T-cell (primary cell): ENCODE data around the gene VSTM2B. TPM values are rescaled to one million over a fixed set of nuclear protein-coding genes. Genes with fewer than 3 reads are reported as not detected.

Experiments
- ATAC-seq, 4 experiments: fragments of 200-7000 bp in 3 of 4; fragments of 150-1000 bp in 1 of 4; cut with Tn5 transposase; replicated peaks in 1 of 4; 1 replicate in 3 of 4; 2 replicates in 1 of 4; pipeline ENCODE4 v1.10.0; 2021; ENCODE audit warnings: moderate library complexity in 3 of 4, mild to moderate bottlenecking in 2 of 4, moderate number of reproducible peaks in 1 of 4
- CTCF ChIA-PET, 2 donors: fragments of 300-600 bp; sonication (Branson Sonifier 250); formaldehyde crosslinking; loops; one replicate each; lab custom pipeline; 2022; ENCODE audit warnings: antibody characterized with exemption in 2 of 2; lab: Charles Lee
- POLR2A ChIA-PET, 2 donors: fragments of 300-600 bp; sonication (Branson Sonifier 250); formaldehyde crosslinking; loops; one replicate each; lab custom pipeline; 2022; ENCODE audit warnings: antibody characterized with exemption in 2 of 2; lab: Charles Lee
- DNase-seq, 35 experiments: peaks; one replicate each; pipeline versions ENCODE4 v3.0.0 to v3.0.0-alpha.2; 2013 to 2023
- H3K27ac ChIP-seq: one replicate; pipeline ENCODE4 v1.5.1; 2013; ENCODE audit warnings: low read length
- H3K27me3 ChIP-seq, 2 experiments: replicated peaks in 1 of 2; 1 replicate in 1 of 2; 2 replicates in 1 of 2; pipeline versions ENCODE4 v1.6.1 to v1.7.0; 2013; ENCODE audit warnings: low read length in 1 of 2, mixed read lengths in 1 of 2; ENCODE audit not compliant: control insufficient read depth in 2 of 2, insufficient read depth in 2 of 2; ENCODE audit errors: extremely low read depth in 1 of 2
- H3K36me3 ChIP-seq, 2 donors: 1 replicate in 1 of 2; 2 replicates in 1 of 2; pipeline versions ENCODE4 v1.6.1 to v1.7.0; 2013; ENCODE audit warnings: low read length in 1 of 2; ENCODE audit not compliant: control insufficient read depth in 2 of 2, insufficient read depth in 1 of 2; ENCODE audit errors: extremely low read depth in 1 of 2
- H3K4me1 ChIP-seq, 2 experiments: 1 replicate in 1 of 2; 2 replicates in 1 of 2; pipeline versions ENCODE4 v1.6.1 to v1.7.0; 2013; ENCODE audit warnings: low read length in 2 of 2, mixed read lengths in 1 of 2; ENCODE audit not compliant: insufficient read depth in 2 of 2, control insufficient read depth in 1 of 2; ENCODE audit errors: extremely low read depth in 1 of 2
- H3K4me3 ChIP-seq, 2 donors: 1 replicate in 1 of 2; 2 replicates in 1 of 2; pipeline versions ENCODE4 v1.5.1 to v1.7.0; 2013; ENCODE audit warnings: mild to moderate bottlenecking in 2 of 2, low read length in 1 of 2, moderate library complexity in 1 of 2; ENCODE audit not compliant: control insufficient read depth in 1 of 2; ENCODE audit errors: extremely low read depth in 1 of 2
- H3K9me3 ChIP-seq: 2 replicates; pipeline ENCODE4 v1.7.0; 2013
- H3K27ac Mint-ChIP-seq, 2 donors: one replicate each; pipeline ENCODE4 v1.8.0; 2020 to 2021; ENCODE audit warnings: mild to moderate bottlenecking in 2 of 2, mixed read lengths in 2 of 2
- H3K27me3 Mint-ChIP-seq, 2 donors: one replicate each; pipeline ENCODE4 v1.8.0; 2021 to 2022; ENCODE audit warnings: mixed read lengths in 2 of 2
- H3K36me3 Mint-ChIP-seq: one replicate; pipeline ENCODE4 v1.8.0; 2021; ENCODE audit warnings: mixed read lengths
- H3K4me1 Mint-ChIP-seq, 3 donors: one replicate each; pipeline ENCODE4 v1.8.0; 2020 to 2022; ENCODE audit warnings: mixed read lengths in 3 of 3, mild to moderate bottlenecking in 1 of 3
- H3K4me3 Mint-ChIP-seq, 3 donors: one replicate each; pipeline ENCODE4 v1.8.0; 2020 to 2022; ENCODE audit warnings: mild to moderate bottlenecking in 3 of 3, mixed read lengths in 3 of 3, moderate library complexity in 3 of 3
- H3K9me3 Mint-ChIP-seq, 3 donors: one replicate each; pipeline ENCODE4 v1.8.0; 2020 to 2022; ENCODE audit warnings: mixed read lengths in 3 of 3
- WGBS: methylation state at CpG from one replicate; pipeline ENCODE4 v1.1.5; 2013; ENCODE audit warnings: missing lambda C conversion rate; ENCODE audit not compliant: insufficient coverage; 5-methylcytosine and 5-hydroxymethylcytosine counted together
- total RNA-seq, 35 experiments: library from RNA in 6 of 35; stranded (reverse) in 6 of 35; fragments of 120-200 nt in 1 of 35; gene quantifications; one replicate each; pipeline versions ENCODE4 v1.2.1 to v1.2.4 and lab custom pipeline; 2013 to 2026

Gene VSTM2B
- total RNA-seq, 5 donors from 2014 or later (not counting 1 experiment from before 2014, with no cell fraction given): not detected

DNA sequence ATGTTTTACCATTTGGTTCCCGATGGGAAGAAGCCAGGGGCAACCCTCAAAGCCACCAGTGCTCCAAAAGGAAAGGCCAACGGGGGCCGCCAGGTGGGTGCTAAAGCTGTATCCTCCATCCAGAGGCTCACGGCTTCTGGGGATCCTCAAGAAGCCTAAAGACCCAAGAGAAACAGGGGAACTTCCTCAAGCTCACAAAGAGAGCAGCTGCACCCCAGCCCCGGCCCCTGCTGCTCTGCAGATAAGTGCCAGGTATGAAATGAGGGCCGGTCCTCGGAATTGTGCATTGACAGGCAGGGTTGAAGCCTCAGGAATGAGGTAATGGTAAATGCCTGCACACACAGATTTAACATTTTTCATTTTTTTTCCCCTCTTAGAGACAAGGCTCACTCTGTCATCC is 72.2 kb downstream of the VSTM2B start:
- POLR2A ChIA-PET: no interaction called here
- WGBS: 57% methylated on average over 3 of the region's 7 CpGs
- no peak overlapping the region for H3K4me3 ChIP-seq

DNA sequence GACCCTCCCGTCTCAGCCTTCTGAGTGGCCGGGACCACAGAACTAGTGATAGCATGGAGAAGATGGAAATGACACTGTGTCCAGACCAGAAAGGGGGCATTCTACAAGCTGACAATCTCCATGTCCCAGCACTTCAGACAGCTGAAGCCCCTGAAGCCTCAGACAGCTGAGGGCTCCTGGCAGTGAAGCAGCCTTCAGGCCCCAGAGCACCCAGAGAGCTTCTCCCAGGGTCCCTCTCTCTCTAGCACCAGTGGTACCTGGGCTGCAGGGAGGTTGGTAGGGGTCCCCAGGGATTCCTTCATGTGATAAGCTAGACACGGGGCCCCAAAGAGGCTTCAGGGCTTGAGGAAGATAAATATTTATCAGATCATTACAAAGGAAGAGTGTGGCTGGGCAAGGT is 72.7 kb downstream of the VSTM2B start:
- no peak overlapping the region for H3K4me3 Mint-ChIP-seq
- H3K27ac Mint-ChIP-seq: no peak overlapping the region
- Histone ChIP-seq H3K27ac (no peak overlapping the region), H3K4me3 (no peak overlapping the region), H3K36me3 (no peaks in the 10 kb centered on the region), H3K4me1 (no peaks in the 10 kb centered on the region), H3K9me3 (no peaks in the 10 kb centered on the region), H3K27me3 (peaks cover 0 to 31% of the 10 kb centered on the region in 2 experiments)
- POLR2A ChIA-PET: no interaction called here
- no peak for DNase-seq
- ATAC-seq: no peak
- 92% methylated on average over 2 of the region's 3 CpGs for WGBS
- no peaks in the 10 kb centered on the region for H3K36me3 Mint-ChIP-seq
- H3K27me3 Mint-ChIP-seq: peaks cover 17 to 31% of the 10 kb centered on the region in 2 donors
- H3K9me3 Mint-ChIP-seq: no peaks in the 10 kb centered on the region
- CTCF ChIA-PET: no interaction called here
- H3K4me1 Mint-ChIP-seq: no peaks in the 10 kb centered on the region

More for the DNA sequence above, 72.2 kb downstream of the VSTM2B start:
- H3K36me3 Mint-ChIP-seq: no peaks in the 10 kb centered on the region
- Histone ChIP-seq H3K36me3 (no peaks in the 10 kb centered on the region), H3K27me3 (peaks cover 0 to 32% of the 10 kb centered on the region in 2 experiments), H3K4me1 (no peaks in the 10 kb centered on the region), H3K9me3 (no peaks in the 10 kb centered on the region), H3K27ac (no peak overlapping the region)
- DNase-seq (no peak), ATAC-seq (no peak)
- no peaks in the 10 kb centered on the region for H3K4me1 Mint-ChIP-seq
- no peak overlapping the region for H3K27ac Mint-ChIP-seq
- no peak overlapping the region for H3K4me3 Mint-ChIP-seq
- no peaks in the 10 kb centered on the region for H3K9me3 Mint-ChIP-seq
- CTCF ChIA-PET: interaction anchor here in 1 of 2 donors (0.6 kb wide), 1 partner anchor 1064 kb away, joined by 4 read pairs; no protein-coding TSS in a partner anchor
- peaks cover 17 to 33% of the 10 kb centered on the region in 2 donors for H3K27me3 Mint-ChIP-seq

DNA sequence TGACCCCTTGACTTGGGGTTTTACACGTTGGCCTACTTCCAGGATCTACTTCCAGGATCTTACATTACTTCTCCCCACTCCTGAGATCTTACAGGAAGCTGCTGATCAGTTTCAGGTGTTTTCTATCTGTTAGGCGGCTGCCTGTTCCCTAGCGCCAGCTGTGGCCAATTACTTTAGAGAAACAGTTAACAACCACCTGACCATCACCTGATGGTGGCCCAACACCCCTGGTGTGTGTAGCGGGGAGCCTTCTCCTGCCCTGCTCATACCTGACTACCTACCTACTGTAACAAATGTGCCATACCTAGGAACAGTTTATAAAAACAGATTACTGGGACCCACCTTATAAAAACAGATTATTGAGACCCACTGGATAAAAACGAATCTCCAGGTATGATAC is 77.5 kb downstream of the VSTM2B start:
- Mint-ChIP-seq H3K9me3 (no peaks in the 10 kb centered on the region), H3K4me1 (peaks cover 18 to 27% (median 20%) of the 10 kb centered on the region in 3 donors), H3K36me3 (no peaks in the 10 kb centered on the region), H3K27me3 (no peaks in the 10 kb centered on the region), H3K4me3 (no peak overlapping the region), H3K27ac (peak overlapping the region in 1 of 2 donors; percentile 17)
- Histone ChIP-seq H3K27ac (no peak overlapping the region), H3K36me3 (no peaks in the 10 kb centered on the region), H3K4me3 (no peak overlapping the region), H3K4me1 (peaks cover 13 to 18% of the 10 kb centered on the region in 2 experiments), H3K9me3 (no peaks in the 10 kb centered on the region), H3K27me3 (peaks cover 0 to 5% of the 10 kb centered on the region in 2 experiments)
- DNase-seq: no peak
- no peak for ATAC-seq
- ChIA-PET CTCF (interaction anchor here (0.6 to 1.6 kb wide), 5 partner anchors 113 to 280 kb away, joined by 3 to 5 read pairs (median 4); no protein-coding TSS in a partner anchor), POLR2A (no interaction called here)
- 88% methylated on average over 2 of the region's 5 CpGs for WGBS

DNA sequence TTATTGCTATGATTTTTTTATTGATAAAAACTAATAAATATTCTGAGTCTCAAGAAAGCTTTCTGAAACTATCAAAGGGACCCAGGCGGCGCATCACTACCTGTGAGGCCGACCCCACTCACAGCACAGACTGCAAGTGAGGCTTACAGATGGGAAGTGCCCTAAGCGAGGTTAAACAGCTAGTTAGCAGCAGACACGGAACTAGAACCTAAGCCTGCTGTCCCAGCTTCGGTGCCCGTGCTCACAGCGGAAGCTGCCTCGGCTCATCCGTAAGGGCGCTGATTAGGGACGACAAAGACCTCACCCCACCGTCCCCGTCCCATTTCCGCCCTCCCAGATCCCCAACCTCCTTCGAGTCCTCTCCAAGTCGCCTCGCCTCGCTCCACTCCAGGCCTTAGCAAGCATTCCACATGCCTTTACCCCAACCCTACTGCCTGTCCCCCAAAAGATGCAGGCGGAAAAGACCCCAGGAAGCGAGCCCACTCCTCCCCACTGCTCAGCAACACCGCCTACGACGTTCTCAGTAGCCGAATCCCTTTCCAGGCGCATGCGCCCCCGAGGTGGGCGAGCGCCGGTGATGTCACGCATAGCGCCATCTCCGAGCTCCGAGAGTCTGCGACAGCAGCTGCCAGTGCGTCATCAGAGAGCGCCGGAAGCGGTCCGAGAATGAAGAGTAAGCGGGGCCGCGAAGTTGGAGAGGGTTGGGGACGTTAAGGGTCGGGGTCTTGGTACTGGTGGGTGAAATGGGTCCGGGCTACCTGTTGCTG is 80.0 kb downstream of the VSTM2B start, which contains the start of gene POP4:
POP4 (plus strand) TSS at position 631 of the 767 bp plus-strand sequence; CDS start at position 667, 36 bp downstream.
- peak within 1 kb of the TSS; percentile 100 for H3K27ac Mint-ChIP-seq
- peak within 1 kb of the TSS; percentile 89 for H3K27ac ChIP-seq
- H3K4me3 ChIP-seq: peak within 1 kb of the TSS; percentile 63 to 98
- H3K27me3 Mint-ChIP-seq: no peaks in the 10 kb centered on the region
- DNase-seq (peak; percentile 92 to 99 (median 98)), ATAC-seq (peak; percentile 84 to 89 (median 86))
- peaks cover 0 to 16% of the 10 kb centered on the region in 2 donors for H3K36me3 ChIP-seq
- 1% methylated on average over 37 of the region's 47 CpGs for WGBS
- H3K36me3 Mint-ChIP-seq: peaks cover 17% of the 10 kb centered on the region
- H3K4me3 Mint-ChIP-seq: peak within 1 kb of the TSS; percentile 96 to 100 (median 98)
- peaks cover 24 to 38% (median 28%) of the 10 kb centered on the region in 3 donors for H3K4me1 Mint-ChIP-seq
- ChIA-PET CTCF (interaction anchor here (0.6 to 3.0 kb wide), 15 partner anchors 14 to 336 kb away, joined by 3 to 36 read pairs (median 4); partner anchors contain the start of genes C19orf12 (in 1 of the 2), PLEKHF1 (in 1 of the 2) and URI1 (in 1 of the 2)), POLR2A (interaction anchor here (0.5 to 3.3 kb wide), 18 partner anchors 9 to 1813 kb away, joined by 3 to 25 read pairs (median 4); partner anchors contain the start of genes C19orf12 (in 1 of the 2), PLEKHF1 (in 1 of the 2) and URI1 (in 1 of the 2))
- H3K9me3 Mint-ChIP-seq: no peaks in the 10 kb centered on the region
- no peaks in the 10 kb centered on the region for H3K9me3 ChIP-seq
- no peaks in the 10 kb centered on the region for H3K27me3 ChIP-seq
- peaks cover 13 to 34% of the 10 kb centered on the region in 2 experiments for H3K4me1 ChIP-seq

DNA sequence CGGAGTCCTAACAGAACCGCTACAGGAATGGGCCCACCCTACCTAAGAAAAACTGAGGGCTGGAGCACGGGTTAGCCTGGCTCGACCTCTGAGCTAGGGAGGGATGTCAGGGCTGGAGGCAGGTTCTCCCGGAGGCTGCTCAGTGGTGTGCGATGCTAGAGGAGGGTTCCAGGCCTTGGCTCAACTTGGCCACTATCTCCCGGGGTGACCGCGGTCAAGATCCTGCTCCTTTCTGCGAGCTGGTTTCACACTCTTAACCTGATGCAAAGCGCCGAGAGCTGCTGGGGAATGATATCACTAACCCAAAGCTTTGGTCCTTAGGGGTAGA is 80.6 kb downstream of the VSTM2B start:
- DNase-seq (no peak), ATAC-seq (peak; percentile 28 to 37 (median 34))
- H3K36me3 Mint-ChIP-seq: peaks cover 17% of the 10 kb centered on the region
- H3K9me3 Mint-ChIP-seq: no peaks in the 10 kb centered on the region
- Histone ChIP-seq H3K4me1 (peaks cover 13 to 39% of the 10 kb centered on the region in 2 experiments), H3K27me3 (no peaks in the 10 kb centered on the region), H3K36me3 (peaks cover 3 to 22% of the 10 kb centered on the region in 2 donors), H3K4me3 (peak overlapping the region; percentile 63 to 98), H3K27ac (peak overlapping the region; percentile 89), H3K9me3 (no peaks in the 10 kb centered on the region)
- peak overlapping the region; percentile 100 for H3K27ac Mint-ChIP-seq
- POLR2A ChIA-PET: interaction anchor here (0.5 to 3.3 kb wide), 17 partner anchors 9 to 1813 kb away, joined by 3 to 25 read pairs (median 5); partner anchors contain the start of genes C19orf12 (in 1 of the 2), PLEKHF1 (in 1 of the 2) and URI1 (in 1 of the 2)
- 3% methylated on average over 8 of the region's 12 CpGs for WGBS
- CTCF ChIA-PET: interaction anchor here (0.6 to 3.0 kb wide), 15 partner anchors 14 to 110 kb away, joined by 3 to 36 read pairs (median 4); partner anchors contain the start of genes C19orf12 (in 1 of the 2) and PLEKHF1 (in 1 of the 2)
- H3K4me1 Mint-ChIP-seq: peaks cover 25 to 41% (median 33%) of the 10 kb centered on the region in 3 donors
- H3K4me3 Mint-ChIP-seq: peak overlapping the region; percentile 96 to 100 (median 98)
- no peaks in the 10 kb centered on the region for H3K27me3 Mint-ChIP-seq

DNA sequence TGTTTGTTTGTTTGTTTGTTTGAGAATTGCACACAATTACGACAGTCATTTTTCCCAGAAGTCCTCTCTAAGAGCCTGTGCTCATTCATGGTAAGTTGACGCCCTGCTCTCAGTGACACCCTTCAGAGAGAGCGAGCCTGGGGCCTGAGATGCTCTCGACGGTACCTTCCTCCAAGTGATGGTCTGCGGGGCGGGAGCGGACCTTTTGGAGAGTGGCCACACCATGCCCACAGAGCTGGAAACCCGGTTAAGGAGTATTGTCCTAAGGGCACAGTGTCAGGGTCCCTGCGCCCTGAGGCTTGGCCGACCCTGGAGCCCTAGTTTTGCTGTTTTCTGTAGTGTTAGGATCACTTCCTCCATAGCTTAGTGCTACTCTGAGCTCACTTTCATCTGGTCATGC is 83.8 kb downstream of the VSTM2B start:
- peaks cover 13 to 41% of the 10 kb centered on the region in 2 experiments for H3K4me1 ChIP-seq
- H3K4me3 ChIP-seq: no peak overlapping the region
- ATAC-seq (no peak), DNase-seq (no peak)
- H3K9me3 ChIP-seq: no peaks in the 10 kb centered on the region
- no peaks in the 10 kb centered on the region for H3K9me3 Mint-ChIP-seq
- no peaks in the 10 kb centered on the region for H3K27me3 Mint-ChIP-seq
- peaks cover 7 to 52% of the 10 kb centered on the region in 2 donors for H3K36me3 ChIP-seq
- H3K27ac Mint-ChIP-seq: peak overlapping the region in 1 of 2 donors; percentile 63
- ChIA-PET POLR2A (no interaction called here), CTCF (interaction anchor here (0.9 to 3.8 kb wide), 17 partner anchors 12 to 223 kb away, joined by 3 to 44 read pairs (median 6); partner anchors contain the start of gene PLEKHF1 (in 2 of the 2))
- H3K36me3 Mint-ChIP-seq: peaks cover 40% of the 10 kb centered on the region
- peak overlapping the region; percentile 10 for H3K27ac ChIP-seq
- 95% methylated on average over 6 of the region's 11 CpGs for WGBS
- H3K4me3 Mint-ChIP-seq: no peak overlapping the region
- peaks cover 25 to 40% (median 40%) of the 10 kb centered on the region in 3 donors for H3K4me1 Mint-ChIP-seq
- no peaks in the 10 kb centered on the region for H3K27me3 ChIP-seq
